ENCODE results near the gene NSUN6. TPM values are rescaled to one million over a fixed set of nuclear protein-coding genes. Genes with fewer than 3 reads are reported as not detected.

Gene NSUN6
- total and polyA plus RNA-seq, 10 of the 15 experiments (the other 5 are each of a cell fraction or from before 2014, with no cell fraction given): 10.2 to 25.0 (median 15.6) TPM

GRCh38 chr10:18658271-18659124, 7.1 kb upstream of the NSUN6 start (continued):
- TF ChIP-seq PRDM15 (CRISPR knock-in tag; IDR thresholded peaks at IDR 0.05): no peak
- TF ChIP-seq JUND (IDR thresholded peaks at IDR 0.05; ENCODE audit: low read depth, low read length): no peak
- no peak for TF ChIP-seq EZH2 (IDR thresholded peaks at IDR 0.05; ENCODE audit: borderline replicate concordance, control insufficient read depth, low read depth, low read length)
- TF ChIP-seq PML (IDR thresholded peaks at IDR 0.05; ENCODE audit: low read length): no peak
- TF ChIP-seq RBBP5 (conservative IDR thresholded peaks at IDR 0.05): no peak

GRCh38 chr10:18656724-18657123, 5.3 kb upstream of the NSUN6 start:
- no peak for FAIRE-seq
- no peak for ATAC-seq
- H3K36me3 ChIP-seq (ENCODE audit: control insufficient read depth in 2 of 2, insufficient read depth in 2 of 2, low read length in 1 of 2): no peaks in the 10 kb centered on the region
- ChIA-PET CTCF (no interaction called here), POLR2A (no interaction called here), RAD21 (ENCODE audit: unreplicated experiment) (interaction anchor here (0.8 kb wide), 1 partner anchor 33 kb away, joined by 3 read pairs; no protein-coding TSS in a partner anchor), SMC1A (ENCODE audit: uncharacterized antibody, unreplicated experiment) (interaction anchor here (0.8 to 1.9 kb wide), 3 partner anchors 9 to 114 kb away, joined by 3 to 7 read pairs (median 5); no protein-coding TSS in a partner anchor)
- no peak overlapping the region for H3K9ac ChIP-seq (ENCODE audit: control insufficient read depth, insufficient read depth, low read length)
- intact Hi-C loops (cut with micrococcal nuclease; ENCODE audit: unreplicated experiment) (loop anchor here (10.0 kb wide), 1 partner anchor 972 kb away; no protein-coding TSS in a partner anchor), in situ Hi-C loops (cut with MboI) (loop anchor here (10.0 to 25.0 kb wide), 3 partner anchors 1002 to 1844 kb away; partner anchors contain the start of genes RSU1 and TRDMT1)
- TF ChIP-seq TCF3 (IDR thresholded peaks at IDR 0.05; ENCODE audit: borderline replicate concordance, insufficient read depth, low read depth, low read length) (no peak), YBX1 (IDR thresholded peaks at IDR 0.05) (no peak)
- H2AFZ ChIP-seq (ENCODE audit: control insufficient read depth, low read depth, low read length): no peak overlapping the region
- H3K4me2 ChIP-seq (ENCODE audit: control insufficient read depth, insufficient read depth): no peak overlapping the region
- H4K20me1 ChIP-seq (ENCODE audit: control insufficient read depth, insufficient read depth): no peaks in the 10 kb centered on the region
- WGBS (ENCODE audit: insufficient coverage, insufficient replicate concordance, low lambda C conversion rate, missing lambda C conversion rate): 78% methylated on average over 2 of the region's 3 CpGs
- peaks cover 3% of the 10 kb centered on the region; the same call in 1 of the 2 replicates for H3K4me1 ChIP-seq (ENCODE audit: control insufficient read depth, insufficient read depth, low read length)
- no peaks in the 10 kb centered on the region for H3K27me3 ChIP-seq (replicated peaks in 1 of 2; ENCODE audit: control insufficient read depth in 2 of 2, insufficient read depth in 2 of 2, low read length in 1 of 2)
- no peak overlapping the region for H3K27ac ChIP-seq (ENCODE audit: control insufficient read depth, insufficient read depth)
- no peak for DNase-seq (ENCODE audit: low read depth, low spot score)
- no peak overlapping the region for H3K4me3 ChIP-seq
- no peaks in the 10 kb centered on the region for H3K9me3 ChIP-seq (replicated peaks; ENCODE audit: control insufficient read depth, insufficient read depth, low read length)
- no TSS peak for BruUV-seq (replicated peaks)
- peaks cover 38% of the 10 kb centered on the region for H3K79me2 ChIP-seq (ENCODE audit: control insufficient read depth, insufficient read depth, low read length)

All from GM12878 (cell line).